ENCODE results near the gene SLC39A9.

DNA sequence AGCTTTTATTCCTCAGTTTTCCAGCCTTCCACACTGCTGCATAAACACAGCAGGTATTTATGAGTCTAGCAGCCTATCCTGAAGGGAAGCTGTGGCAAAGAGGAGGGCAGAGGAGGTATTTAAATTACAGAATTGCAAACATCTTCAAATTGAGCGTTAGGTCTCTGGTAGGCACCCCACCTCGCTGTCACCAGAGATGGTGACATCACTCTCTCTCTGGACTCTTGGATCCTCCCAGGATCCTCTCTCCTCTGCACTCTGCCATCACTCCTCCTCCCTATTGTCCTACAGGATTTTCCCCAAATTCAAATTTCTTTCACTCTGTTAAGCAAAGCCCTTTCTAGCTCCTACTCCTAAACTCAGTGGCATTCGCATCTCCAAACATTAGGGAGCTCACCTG is 92.7 kb downstream of the SLC39A9 start:
- no peak for TF ChIP-seq TEAD4 (CRISPR knock-in tag; IDR thresholded peaks at IDR 0.05)
- TF ChIP-seq, protein P1, sequence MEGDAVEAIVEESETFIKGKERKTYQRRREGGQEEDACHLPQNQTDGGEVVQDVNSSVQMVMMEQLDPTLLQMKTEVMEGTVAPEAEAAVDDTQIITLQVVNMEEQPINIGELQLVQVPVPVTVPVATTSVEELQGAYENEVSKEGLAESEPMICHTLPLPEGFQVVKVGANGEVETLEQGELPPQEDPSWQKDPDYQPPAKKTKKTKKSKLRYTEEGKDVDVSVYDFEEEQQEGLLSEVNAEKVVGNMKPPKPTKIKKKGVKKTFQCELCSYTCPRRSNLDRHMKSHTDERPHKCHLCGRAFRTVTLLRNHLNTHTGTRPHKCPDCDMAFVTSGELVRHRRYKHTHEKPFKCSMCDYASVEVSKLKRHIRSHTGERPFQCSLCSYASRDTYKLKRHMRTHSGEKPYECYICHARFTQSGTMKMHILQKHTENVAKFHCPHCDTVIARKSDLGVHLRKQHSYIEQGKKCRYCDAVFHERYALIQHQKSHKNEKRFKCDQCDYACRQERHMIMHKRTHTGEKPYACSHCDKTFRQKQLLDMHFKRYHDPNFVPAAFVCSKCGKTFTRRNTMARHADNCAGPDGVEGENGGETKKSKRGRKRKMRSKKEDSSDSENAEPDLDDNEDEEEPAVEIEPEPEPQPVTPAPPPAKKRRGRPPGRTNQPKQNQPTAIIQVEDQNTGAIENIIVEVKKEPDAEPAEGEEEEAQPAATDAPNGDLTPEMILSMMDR (IDR thresholded peaks at IDR 0.05) = no peak
- TF ChIP-seq MYBL2 (CRISPR knock-in tag; IDR thresholded peaks at IDR 0.05) = no peak
- TF ChIP-seq, protein P2, sequence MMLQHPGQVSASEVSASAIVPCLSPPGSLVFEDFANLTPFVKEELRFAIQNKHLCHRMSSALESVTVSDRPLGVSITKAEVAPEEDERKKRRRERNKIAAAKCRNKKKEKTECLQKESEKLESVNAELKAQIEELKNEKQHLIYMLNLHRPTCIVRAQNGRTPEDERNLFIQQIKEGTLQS (CRISPR knock-in tag; conservative IDR thresholded peaks at IDR 0.05) = no peak
- TF ChIP-seq, protein P3, sequence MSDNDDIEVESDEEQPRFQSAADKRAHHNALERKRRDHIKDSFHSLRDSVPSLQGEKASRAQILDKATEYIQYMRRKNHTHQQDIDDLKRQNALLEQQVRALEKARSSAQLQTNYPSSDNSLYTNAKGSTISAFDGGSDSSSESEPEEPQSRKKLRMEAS (CRISPR knock-in tag; IDR thresholded peaks at IDR 0.05) = no peak
- TF ChIP-seq SMAD4 (CRISPR knock-in tag; IDR thresholded peaks at IDR 0.05) = no peak
- TF ChIP-seq NR2C2 (CRISPR knock-in tag; IDR thresholded peaks at IDR 0.05) = no peak
- TF ChIP-seq, protein P4, sequence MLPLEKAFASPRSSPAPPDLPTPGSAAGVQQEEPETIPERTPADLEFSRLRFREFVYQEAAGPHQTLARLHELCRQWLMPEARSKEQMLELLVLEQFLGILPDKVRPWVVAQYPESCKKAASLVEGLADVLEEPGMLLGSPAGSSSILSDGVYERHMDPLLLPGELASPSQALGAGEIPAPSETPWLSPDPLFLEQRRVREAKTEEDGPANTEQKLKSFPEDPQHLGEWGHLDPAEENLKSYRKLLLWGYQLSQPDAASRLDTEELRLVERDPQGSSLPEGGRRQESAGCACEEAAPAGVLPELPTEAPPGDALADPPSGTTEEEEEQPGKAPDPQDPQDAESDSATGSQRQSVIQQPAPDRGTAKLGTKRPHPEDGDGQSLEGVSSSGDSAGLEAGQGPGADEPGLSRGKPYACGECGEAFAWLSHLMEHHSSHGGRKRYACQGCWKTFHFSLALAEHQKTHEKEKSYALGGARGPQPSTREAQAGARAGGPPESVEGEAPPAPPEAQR (CRISPR knock-in tag; IDR thresholded peaks at IDR 0.05) = no peak
- TF ChIP-seq FOXJ3 (CRISPR knock-in tag; IDR thresholded peaks at IDR 0.05; ENCODE audit: borderline replicate concordance) = no peak
- TF ChIP-seq, protein P5, sequence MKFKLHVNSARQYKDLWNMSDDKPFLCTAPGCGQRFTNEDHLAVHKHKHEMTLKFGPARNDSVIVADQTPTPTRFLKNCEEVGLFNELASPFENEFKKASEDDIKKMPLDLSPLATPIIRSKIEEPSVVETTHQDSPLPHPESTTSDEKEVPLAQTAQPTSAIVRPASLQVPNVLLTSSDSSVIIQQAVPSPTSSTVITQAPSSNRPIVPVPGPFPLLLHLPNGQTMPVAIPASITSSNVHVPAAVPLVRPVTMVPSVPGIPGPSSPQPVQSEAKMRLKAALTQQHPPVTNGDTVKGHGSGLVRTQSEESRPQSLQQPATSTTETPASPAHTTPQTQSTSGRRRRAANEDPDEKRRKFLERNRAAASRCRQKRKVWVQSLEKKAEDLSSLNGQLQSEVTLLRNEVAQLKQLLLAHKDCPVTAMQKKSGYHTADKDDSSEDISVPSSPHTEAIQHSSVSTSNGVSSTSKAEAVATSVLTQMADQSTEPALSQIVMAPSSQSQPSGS (CRISPR knock-in tag; IDR thresholded peaks at IDR 0.05; ENCODE audit: borderline replicate concordance, low read depth) = no peak
